Kidney (tissue), 14 donors: ENCODE measurements around the gene LRRK1. TPM values are rescaled to one million over a fixed set of nuclear protein-coding genes. Genes with fewer than 3 reads are reported as not detected.
"Not testable (repeated sequence)": the region's sequence is repeated elsewhere in the genome, so short reads cannot be mapped to it uniquely, and the experiment has no call there.

Experiments used
- DNase-seq, 5 donors: peaks; one replicate each; pipeline ENCODE4 v3.0.0-alpha.2; 2013 to 2020
- FAIRE-seq: peaks from 2 replicates; lab custom pipeline; 2012; peaks lifted over from hg19 to GRCh38; lab: Jason Lieb, UNC
- H3K27ac ChIP-seq, 2 donors: one replicate each; pipeline ENCODE4 v1.7.0; 2013; ENCODE audit warnings: low read depth in 2 of 2, low read length in 2 of 2, inconsistent platforms in 1 of 2
- H3K27me3 ChIP-seq: one replicate; pipeline ENCODE4 v1.7.1; 2013; ENCODE audit warnings: low read length, inconsistent platforms; ENCODE audit not compliant: control insufficient read depth, insufficient read depth
- H3K36me3 ChIP-seq, 3 donors: one replicate each; pipeline versions ENCODE4 v1.7.0 to v1.7.1; 2013; ENCODE audit warnings: low read length in 3 of 3, control low read depth in 1 of 3, inconsistent platforms in 1 of 3; ENCODE audit not compliant: insufficient read depth in 3 of 3, control insufficient read depth in 2 of 3
- H3K4me1 ChIP-seq, 3 donors: one replicate each; pipeline versions ENCODE4 v1.7.0 to v1.7.1; 2013; ENCODE audit warnings: low read length in 3 of 3, inconsistent platforms in 1 of 3, low read depth in 1 of 3; ENCODE audit not compliant: control insufficient read depth in 2 of 3, insufficient read depth in 2 of 3
- H3K4me3 ChIP-seq, 3 donors: one replicate each; pipeline versions ENCODE4 v1.7.0 to v1.8.1; 2013; ENCODE audit warnings: low read length in 3 of 3, control low read depth in 1 of 3, inconsistent platforms in 1 of 3
- H3K9ac ChIP-seq, 3 donors: one replicate each; pipeline versions ENCODE4 v1.7.0 to v1.7.1; 2013; ENCODE audit warnings: low read length in 3 of 3, control low read depth in 1 of 3, inconsistent platforms in 1 of 3
- H3K9me3 ChIP-seq, 3 donors: one replicate each; pipeline versions ENCODE4 v1.7.0 to v1.7.1; 2013; ENCODE audit warnings: low read length in 3 of 3, control low read depth in 1 of 3, inconsistent platforms in 1 of 3; ENCODE audit not compliant: control insufficient read depth in 2 of 3, insufficient read depth in 1 of 3
- CTCF ChIP-seq: IDR thresholded peaks from 3 replicates; pipeline ENCODE4 v1.5.1; 2012; ENCODE audit warnings: mild to moderate bottlenecking, moderate library complexity, borderline replicate concordance; ENCODE audit not compliant: insufficient read depth; ENCODE audit errors: extremely low read depth
- intact Hi-C: fragments of 100-400 bp; cut with DNase I; formaldehyde crosslinking; loops from one replicate; pipeline ENCODE4 v1.11.1; 2022
- polyA plus RNA-seq: library from polyadenylated mRNA; stranded (reverse); fragments of 350-450 nt; fragmentation: Illumina TruSeq; extraction: RNeasy Lipid Tissue Mini Kit (QIAGEN cat#74804); gene quantifications from one replicate; pipeline ENCODE4 v1.2.3, GENCODE V29; 2014; ENCODE audit warnings: low read depth, low replicate concordance; ENCODE audit not compliant: insufficient read depth
- total RNA-seq: library from RNA; stranded (reverse); fragmentation: NEBNext Ultra II Directional; extraction: Animal tissue kit (Norgen Biotek cat#: 25700); gene quantifications from one replicate; pipeline ENCODE4 v1.2.1, GENCODE V29; 2021
- donor health status: control.
- donor health status: control.
- donor health status: control.
- donor health status: control.
- donor health status: control.
- donor health status: DM: yes; HTN: yes; CAD: no.
- donor health status: Normal renal cell carcinoma (clear cell type).

The LRRK1 gene
- total and polyA plus RNA-seq, 2 donors from 2014 or later: 1.1 to 24.9 TPM

- FAIRE-seq: no peak
- Histone ChIP-seq H3K4me3 (no peak overlapping the region), H3K4me1 (peaks cover 5 to 24% (median 11%) of the 10 kb centered on the region in 3 donors), H3K9ac (no peak overlapping the region), H3K27me3 (no peaks in the 10 kb centered on the region), H3K27ac (peak overlapping the region; percentile 51 to 69), H3K9me3 (no peaks in the 10 kb centered on the region), H3K36me3 (no peaks in the 10 kb centered on the region)
- DNase-seq: no peak
- intact Hi-C loops: no loop called here
- TF ChIP-seq CTCF: no peak
These were observed 173.7 kb downstream of the LRRK1 start for GRCh38 chr15:101092867-101093202.

GRCh38 chr15:101093958-101094357, 174.8 kb downstream of the LRRK1 start:
- Histone ChIP-seq H3K4me1 (peaks cover 5 to 24% (median 11%) of the 10 kb centered on the region in 3 donors), H3K27me3 (no peaks in the 10 kb centered on the region), H3K9me3 (no peaks in the 10 kb centered on the region), H3K27ac (no peak overlapping the region), H3K36me3 (no peaks in the 10 kb centered on the region), H3K9ac (no peak overlapping the region), H3K4me3 (no peak overlapping the region)
- intact Hi-C loops: no loop called here
- DNase-seq: no peak
- TF ChIP-seq CTCF: no peak
- no peak for FAIRE-seq

GRCh38 chr15:101095796-101096406, 176.7 kb downstream of the LRRK1 start:
- intact Hi-C loops, H3K9ac ChIP-seq, H3K4me3 ChIP-seq, H3K36me3 ChIP-seq, H3K27ac ChIP-seq, FAIRE-seq, DNase-seq, H3K27me3 ChIP-seq, H3K9me3 ChIP-seq: not testable (repeated sequence)
- peaks cover 3 to 18% (median 6%) of the 10 kb centered on the region in 3 donors for H3K4me1 ChIP-seq

GRCh38 chr15:101097111-101097510, 178.0 kb downstream of the LRRK1 start:
- no peak overlapping the region for H3K4me3 ChIP-seq
- DNase-seq (no peak), FAIRE-seq (no peak)
- H3K4me1 ChIP-seq: peaks cover 0 to 10% (median 4%) of the 10 kb centered on the region in 3 donors
- intact Hi-C loops: no loop called here
- H3K9me3 ChIP-seq: no peaks in the 10 kb centered on the region
- no peaks in the 10 kb centered on the region for H3K36me3 ChIP-seq
- no peaks in the 10 kb centered on the region for H3K27me3 ChIP-seq
- TF ChIP-seq CTCF: no peak
- no peak overlapping the region for H3K9ac ChIP-seq
- no peak overlapping the region for H3K27ac ChIP-seq
